GM18858 (cell line): ENCODE data around the gene PYGB.

Source experiments
- ATAC-seq: cut with Tn5 transposase; IDR thresholded peaks from one replicate; pipeline ENCODE4 v1.9.1; 2021; ENCODE audit not compliant: unreplicated experiment

The PYGB gene

DNA sequence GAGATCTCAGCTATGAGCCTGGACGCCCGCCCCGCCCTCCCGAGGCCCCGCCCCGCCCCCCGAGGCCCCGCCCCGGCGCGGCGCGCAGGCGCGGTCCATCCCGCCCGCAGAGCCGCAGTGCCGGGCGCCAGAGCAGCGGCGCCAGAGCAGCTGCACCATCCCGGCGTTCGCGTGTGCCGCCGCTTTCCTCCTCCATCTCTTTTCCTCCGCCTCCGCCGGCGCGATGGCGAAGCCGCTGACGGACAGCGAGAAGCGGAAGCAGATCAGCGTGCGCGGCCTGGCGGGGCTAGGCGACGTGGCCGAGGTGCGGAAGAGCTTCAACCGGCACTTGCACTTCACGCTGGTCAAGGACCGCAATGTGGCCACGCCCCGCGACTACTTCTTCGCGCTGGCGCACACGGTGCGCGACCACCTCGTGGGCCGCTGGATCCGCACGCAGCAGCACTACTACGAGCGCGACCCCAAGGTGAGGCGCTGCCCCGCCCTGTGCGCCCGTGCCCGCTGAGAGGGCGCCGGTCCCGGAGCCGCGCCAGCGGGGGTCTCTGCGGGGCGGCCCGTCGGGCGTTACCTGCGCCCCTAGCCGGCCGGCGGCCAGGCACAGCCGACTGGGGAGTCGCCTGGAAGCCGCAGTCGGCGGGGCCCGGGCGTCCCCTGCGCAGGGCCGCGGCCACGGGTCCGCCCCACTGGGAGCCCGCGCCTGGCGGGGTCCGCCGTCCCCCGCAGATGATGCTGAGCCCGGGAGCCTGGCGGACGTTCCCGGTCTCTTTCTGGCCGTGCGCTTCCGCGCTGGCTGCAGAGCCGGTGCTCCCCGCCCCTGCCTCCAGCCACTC is at the start of gene PYGB:
TSS of gene PYGB (plus strand) at position 130 of the 830 bp plus-strand sequence. CDS start at position 224, 94 bp downstream.
- ATAC-seq, result peak; percentile 56

DNA sequence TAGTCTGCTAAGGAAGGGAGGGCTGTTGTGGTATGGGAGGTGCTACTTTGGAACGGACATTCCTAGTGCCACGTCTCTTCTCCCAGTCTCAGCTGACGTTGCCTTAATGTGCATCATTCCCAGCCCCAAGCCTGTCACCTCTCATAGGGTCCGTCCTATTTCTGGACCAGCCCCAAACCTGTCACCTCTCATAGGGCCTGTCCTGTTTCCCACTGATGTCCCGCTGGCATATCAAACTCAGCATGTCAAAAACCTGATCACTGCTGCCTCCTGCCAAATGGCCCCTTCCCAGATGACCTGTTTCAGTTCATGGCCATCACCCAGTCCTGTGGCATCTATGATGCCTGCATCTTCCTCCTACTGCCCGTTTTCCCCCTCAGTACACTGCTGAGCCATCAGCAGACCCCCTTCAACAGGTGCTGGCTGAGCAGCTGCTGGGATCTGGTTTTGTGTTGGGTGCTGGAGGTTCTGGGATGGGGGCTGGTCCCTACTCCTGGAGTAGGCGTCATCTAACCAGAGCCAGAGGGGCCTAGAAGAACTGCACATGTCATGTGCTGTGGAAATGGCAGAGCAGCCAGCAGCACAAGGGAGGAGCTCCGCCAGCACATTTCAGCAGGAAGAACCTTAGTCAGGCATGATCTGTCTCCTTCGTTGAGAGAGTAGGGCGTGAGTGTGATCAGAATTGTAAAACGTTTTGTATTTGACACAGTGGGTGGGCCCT is 49.1 kb upstream of the PYGB start:
- ATAC-seq, result no peak

DNA sequence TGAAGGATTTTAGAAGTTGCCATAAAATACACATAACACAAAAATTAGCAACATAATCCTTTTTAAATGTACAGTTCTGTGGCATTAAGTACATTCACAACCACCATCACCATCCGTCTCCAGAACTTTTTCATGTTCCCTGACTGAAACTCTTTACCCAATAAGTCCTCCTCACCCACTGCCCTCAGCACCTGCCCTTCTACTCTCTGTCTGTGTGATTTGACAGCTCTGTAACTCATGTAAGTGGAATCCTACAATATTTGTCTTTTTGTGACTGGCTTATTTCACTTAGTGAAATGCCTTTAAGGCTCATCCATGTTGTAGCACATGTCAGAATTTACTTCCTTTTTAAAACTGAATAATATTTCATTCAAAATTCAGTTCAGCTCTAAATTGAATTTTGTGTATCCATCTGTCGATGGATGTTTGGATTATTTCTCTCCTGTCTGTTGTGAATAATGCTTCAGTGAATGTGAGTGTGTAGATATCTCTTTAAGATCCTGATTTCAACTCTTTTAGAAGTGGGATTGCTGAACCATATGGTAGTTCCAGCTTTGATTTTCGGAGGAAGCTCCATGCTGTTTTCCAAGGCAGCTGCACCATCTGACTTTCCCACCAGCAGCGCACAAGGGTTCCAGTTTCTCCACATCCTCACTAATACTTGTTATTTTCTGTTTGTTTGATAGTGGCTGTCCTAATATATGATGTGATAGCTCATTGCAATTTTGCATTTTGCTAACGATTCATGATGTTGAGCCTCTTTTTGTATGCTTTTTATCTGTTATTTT is 48.2 kb upstream of the PYGB start:
- no peak for ATAC-seq

DNA sequence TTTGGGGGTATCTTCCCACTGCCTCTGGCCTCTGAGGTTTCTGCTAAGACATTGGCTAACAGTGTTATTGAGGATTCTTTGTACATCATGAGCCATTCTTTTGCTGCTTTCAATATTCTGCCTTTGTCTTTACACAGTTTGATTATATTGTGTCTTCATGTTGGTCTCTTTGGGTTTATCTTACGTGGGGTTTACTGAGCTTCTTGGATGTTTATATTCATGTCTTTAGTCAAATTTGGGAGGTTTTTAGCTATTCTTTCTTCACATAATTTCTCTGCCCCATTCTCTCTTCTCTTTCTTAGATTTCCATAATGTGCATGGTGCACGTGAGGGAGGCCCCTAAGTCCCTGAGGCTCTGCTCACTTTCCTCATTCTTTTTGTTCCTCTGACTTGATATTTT is 44.8 kb upstream of the PYGB start:
- ATAC-seq, result no peak

DNA sequence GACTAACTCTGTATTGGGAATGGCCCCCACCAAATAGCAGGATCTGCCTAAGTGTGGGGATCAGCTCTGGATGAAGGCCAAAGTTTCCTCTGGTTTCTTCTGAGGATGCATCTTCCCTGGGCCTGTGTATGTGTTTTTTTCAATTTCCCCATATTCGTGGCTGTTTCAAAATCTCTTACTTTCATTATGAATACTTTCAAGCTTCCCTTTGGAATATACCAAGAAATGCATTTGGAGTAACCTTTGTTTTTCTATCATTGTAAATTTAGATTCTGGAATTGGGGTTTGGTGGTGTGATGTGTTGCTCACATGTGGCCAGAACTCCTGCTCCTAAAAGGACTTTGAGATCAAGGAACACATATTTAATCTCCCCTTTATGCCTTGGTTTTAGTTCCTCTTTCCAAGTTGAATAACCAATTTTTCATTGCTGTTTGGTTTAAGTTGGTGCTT is 44.0 kb upstream of the PYGB start:
- ATAC-seq, result no peak

DNA sequence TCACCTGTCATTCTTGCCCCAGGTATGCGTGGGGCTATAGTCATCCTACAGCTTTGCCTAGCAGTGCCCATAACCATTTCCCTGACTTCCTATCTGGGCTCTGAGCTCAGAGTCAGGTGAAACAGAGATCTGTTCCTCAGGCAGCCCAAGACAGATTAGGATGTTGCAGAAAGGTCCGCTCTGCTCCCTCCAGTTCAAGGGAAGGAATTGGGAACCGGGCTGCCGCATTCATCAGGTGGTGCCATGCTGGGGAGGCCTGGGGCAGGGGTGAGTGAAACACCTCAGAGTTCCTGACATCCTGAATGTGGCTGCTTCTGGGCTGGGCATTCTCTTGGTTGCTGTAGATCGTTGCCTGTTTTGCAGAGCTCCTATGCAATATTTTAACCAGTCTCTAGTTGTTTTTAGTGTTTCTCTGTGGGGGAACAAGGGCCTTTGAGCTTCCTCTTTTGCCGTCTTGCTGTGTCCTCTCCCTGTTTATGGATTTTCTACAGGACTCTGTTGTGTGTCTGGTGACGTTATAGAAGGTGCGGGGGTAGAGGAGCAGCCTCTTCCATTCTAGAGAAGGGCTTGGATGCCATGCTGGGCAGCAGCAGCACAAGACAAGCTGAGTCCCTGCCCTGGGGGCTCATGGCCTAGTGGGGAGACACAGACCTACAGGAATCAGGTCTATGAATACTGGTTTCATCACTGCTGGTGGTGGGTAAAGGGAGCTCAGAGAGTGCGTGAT is 43.2 kb upstream of the PYGB start:
- no peak for ATAC-seq

DNA sequence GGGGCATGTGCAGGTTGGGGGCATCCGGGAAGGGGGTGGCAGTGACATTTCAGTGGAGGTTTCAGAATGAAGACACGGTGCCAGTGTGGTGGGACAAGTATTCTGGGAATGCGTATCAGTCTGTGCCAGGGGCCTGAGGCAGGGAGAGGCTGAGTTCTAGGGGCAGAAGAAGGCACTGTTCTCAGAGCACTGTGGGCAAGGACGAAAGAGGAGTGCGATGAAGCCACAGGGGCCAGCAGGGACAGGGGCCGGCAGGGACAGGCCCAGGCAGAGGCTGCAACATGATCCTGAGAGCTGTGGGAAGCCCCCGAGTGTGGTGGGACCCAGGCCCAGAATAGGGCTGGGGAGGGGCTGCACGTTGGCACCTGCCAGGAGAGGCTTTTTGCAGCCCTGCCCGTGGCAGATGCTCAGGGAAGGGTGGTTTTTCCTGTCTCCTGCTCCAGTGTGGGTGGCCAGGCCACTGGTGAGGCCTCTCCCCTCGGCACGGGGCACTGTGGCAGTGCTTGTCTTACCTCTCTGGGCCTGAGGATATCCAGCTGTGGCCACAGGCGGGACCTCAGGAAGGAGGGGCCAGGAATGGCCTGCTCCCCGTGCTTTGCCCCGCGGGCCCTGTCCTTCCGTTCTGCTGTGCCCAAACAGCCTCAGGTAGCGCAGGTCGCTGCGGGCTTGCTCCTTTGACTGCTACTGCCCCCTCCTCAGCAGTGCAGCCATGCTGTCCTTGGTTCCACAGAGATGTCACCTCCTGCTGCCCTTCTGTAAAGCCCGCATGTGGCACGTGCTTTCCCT is 42.4 kb upstream of the PYGB start:
- ATAC-seq, result no peak

DNA sequence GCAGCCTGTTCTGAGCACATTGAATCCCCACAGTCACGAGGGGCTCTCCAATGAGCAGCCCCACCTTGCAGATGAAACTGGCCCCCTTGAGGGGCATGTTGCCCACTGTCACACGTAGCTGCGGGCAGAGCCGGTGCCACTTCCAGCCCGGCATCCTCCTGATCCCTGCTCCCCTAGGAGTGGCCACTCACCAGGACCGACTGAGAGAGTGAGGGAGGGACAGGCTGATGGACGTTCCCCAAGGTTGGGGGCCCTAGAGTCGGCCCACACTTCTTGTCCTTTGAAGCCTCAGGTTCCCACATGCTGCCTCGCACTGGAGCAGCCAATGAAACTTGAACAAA is 41.9 kb upstream of the PYGB start:
- ATAC-seq, result no peak

DNA sequence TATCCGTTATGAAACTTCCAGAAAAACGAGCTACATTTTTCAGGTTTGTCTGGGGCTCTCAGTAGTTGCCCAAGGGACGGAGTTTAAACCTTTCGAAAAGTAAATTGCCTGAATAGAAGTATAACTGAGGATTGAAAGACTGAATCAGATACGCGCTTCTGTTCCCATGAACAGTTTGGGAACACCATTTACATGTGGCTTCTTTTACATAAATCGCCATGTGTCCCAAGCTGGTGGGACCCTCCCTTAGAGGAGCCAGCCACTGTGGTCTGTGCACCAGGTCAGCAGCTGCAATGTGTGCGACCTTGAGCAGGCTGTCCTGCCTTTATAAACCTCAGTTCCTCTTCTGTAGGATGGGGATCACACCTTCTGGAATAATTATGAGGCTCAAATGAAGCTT is 41.3 kb upstream of the PYGB start:
- ATAC-seq, result no peak

DNA sequence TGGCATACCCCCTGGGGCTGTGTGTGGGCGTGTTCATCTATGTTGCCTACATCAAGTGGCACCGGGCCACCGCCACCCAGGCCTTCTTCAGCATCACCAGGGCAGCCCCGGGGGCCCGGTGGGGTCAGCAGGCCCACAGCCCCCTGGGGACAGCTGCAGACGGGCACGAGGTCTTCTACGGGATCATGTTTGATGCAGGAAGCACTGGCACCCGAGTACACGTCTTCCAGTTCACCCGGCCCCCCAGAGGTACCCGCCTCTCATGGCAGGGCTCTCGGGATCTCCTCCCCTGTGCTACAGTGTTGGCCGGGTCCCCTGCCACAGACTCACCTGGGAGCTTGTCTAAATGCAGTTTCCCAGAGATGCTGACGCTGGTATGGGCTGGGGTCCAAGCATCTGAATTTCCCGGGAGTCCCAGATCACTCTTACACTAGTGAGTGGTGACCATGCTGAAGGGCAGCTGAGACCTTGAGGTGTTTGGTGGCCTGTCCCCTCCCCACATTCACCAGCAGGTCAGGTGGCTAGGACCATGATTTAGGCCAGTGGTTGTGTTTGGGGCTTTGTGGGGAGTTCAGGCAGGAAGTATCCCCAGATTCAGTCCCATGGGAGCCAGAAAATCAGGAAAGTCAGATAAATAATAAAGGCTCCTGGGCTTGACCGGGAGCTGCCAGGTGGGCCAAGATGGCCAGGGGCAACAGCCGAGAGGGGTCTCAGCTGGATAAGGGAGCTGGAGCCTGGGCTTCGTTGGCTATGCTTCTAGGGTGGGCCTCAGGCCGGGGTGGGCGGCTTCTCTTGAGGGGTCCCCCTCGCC is 40.5 kb upstream of the PYGB start:
- no peak for ATAC-seq

DNA sequence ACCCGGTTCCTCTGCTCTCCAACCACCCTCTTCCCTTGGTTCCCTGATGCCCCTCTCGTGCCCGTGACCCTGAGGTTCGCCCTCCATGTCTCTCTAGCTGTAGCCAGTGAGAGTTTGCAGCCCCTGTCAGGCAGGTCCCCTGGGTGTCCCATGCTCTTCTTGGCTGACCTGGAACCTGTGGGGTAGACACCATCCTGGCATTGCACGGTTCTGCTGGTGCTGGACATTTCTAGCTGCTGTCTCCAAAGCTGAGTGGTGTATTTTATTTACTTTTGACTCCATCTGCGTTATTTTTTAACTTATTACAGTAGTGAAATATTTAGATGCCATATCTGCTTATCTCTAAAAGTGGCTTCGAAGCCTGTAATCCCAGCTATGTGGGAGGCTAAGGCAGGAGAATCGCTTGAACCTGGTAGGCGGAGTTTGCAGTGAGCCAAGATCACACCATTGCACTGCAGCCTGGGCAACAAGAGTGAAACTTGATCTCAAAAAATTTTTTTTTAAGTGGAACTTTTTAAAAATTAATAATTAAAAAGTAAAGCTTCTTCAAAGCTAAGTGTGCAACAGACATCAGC is 39.8 kb upstream of the PYGB start:
- no peak for ATAC-seq

DNA sequence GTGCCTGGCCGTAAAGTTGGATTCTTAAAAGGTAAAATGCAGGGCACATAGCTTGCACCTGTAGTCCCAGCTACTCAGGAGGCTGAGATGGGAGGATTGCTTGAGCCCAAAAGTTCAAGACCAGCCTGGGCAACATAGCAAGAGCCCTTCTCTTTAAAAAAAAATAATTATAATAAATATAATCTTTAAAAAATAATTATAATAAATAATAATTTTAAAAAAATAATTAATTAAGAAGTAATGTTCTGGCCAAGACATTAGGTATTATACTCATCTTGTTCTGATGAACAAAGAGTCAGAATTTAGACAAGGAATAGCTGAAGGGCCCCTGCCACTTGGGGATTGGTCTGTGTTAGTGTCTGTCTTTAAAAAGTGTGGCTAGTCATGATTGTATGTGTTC is 38.5 kb upstream of the PYGB start:
- ATAC-seq, result no peak

DNA sequence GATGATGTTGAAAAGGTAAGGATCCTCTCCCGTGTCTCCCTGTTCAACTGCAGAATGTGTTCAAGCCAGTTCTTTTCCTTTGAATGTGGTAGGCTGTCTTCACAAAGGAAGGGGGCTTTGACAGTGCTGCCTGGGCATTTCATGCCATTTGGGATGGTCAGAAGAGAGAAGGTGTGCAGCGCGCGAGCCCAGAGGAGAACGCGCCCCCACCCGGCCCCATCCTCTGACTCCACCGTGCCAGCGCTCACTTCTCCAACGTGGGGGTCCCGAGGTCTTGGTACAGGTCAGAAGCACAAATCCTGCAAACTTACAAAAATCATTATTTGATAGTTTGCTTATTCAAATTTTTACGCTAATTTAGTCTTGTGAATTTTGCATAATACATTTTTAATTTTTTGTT is 38.0 kb upstream of the PYGB start:
- no peak for ATAC-seq

DNA sequence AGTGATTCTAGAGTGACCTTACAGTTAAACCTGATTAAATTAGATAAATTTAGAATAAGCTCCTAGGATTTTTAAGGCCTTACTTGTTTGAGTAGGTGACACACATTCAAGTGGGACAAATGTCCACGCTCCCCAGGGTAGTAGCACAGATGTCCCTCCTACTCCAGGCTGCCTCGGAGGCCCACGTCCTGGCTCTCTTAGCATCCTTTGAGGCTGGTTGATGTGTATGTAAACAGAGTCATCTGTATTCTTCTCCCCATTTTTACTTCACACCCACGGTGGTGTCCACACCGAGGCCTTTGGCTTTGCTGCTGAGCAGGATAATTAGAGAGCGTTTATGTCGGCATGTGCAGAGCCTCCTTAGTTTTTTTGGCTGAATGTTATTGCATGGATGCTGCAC is 36.6 kb upstream of the PYGB start:
- no peak for ATAC-seq

DNA sequence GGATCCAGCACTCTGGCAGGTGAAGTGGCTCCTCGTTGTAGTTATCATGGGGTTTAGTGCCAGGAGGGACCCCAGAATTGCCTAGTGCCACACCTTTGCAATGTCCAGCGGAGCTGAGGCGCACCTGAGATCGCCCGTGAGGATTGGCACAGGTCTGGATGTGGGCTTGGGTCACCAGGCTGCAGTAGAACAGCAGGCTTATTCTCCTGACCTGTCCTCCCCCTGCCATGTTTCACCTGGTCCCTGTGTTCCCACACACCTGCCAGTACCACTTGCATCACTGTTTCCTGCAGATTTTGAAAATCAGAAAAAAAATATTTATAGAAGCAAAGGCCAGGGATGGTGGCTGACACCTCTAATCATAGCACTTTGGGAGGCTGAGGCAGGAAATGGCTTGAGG is 35.6 kb upstream of the PYGB start:
- ATAC-seq, result no peak

DNA sequence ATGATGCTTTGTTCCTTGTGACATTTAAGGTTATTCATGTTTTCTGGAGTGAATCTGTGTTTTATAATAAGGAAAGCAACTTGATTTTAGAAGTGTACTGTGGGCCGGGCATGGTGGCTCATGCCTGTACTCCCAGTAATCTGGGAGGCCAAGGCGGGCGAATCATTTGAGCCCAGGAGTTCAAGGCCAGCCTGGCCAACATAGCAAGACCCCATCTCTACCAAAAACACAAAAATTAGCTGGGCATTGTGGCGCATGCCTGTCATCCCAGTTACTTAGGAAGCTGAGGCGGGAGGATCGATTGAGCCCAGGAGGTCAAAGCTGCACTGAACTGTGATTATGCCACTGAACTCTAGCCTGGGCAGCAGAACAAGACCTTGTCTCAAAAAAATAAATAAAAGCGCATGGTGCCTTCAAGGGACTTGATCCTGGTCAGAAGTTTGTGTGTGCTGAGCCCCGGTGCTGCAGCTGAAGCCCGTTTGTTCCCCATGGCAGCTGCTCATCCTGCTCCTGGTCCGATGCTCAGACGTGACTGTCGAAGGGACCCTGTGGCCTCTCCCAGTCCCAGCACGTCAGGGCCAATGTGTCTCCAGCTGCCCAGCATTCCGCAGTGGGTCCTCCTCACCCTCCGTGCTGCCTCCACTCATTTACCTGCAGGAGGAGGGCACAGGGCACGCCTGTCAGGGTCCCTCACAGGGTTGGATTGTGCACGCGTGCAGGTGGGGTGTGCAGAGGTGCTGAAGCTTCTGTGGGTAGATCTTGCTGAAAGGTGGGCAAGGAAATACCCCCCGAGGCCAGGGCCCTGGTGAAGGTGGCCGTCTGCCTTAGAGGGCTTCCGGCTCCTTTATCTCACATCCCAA is 34.1 kb upstream of the PYGB start:
- ATAC-seq, result no peak

DNA sequence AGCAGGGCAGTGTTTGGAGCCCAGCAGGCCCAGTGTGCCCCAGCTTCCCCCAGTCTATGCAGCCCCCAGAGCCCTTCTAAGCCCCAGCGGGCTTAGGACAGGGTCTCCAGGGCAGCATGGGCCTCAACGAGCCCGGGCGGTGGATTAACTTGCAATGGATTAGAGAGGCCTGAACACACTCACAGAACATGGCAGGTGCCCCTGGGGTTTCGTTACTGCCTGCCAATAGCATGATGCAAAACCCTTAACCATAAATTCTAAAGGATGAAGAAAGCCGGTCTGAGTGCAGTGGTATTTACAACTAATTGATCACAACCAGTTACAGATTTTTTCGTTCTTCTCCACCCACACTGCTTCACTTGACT is 33.5 kb upstream of the PYGB start:
- ATAC-seq, result no peak

DNA sequence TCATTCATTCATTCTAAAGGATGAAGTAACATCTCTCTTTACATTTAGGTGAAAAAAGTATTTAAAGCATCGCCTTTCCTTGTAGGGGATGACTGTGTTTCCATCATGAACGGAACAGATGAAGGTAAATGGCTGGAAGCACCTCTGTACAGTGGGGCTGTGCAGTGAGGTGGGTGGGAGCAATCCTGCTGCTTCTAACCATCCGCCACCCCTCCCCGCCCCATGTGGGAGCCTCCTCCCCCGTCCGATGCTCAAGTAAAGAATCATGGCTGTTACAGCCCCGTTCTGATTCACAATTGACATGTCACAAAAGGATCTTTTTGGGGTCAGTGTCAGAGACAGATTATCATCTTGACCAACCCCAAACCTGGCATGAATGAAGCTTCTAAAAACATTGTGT is 33.1 kb upstream of the PYGB start:
- ATAC-seq, result no peak
